Putamen (tissue), 1 donor: ENCODE data around the gene HSPA12B.
A peak's percentile ranks its signal among the peaks of the same experiment; 100 is the strongest.

ENCODE experiments used
- DNase-seq: peaks from one replicate; pipeline ENCODE4 v3.0.0-alpha.2; 2016; ENCODE audit warnings: low spot score

Gene HSPA12B

DNA sequence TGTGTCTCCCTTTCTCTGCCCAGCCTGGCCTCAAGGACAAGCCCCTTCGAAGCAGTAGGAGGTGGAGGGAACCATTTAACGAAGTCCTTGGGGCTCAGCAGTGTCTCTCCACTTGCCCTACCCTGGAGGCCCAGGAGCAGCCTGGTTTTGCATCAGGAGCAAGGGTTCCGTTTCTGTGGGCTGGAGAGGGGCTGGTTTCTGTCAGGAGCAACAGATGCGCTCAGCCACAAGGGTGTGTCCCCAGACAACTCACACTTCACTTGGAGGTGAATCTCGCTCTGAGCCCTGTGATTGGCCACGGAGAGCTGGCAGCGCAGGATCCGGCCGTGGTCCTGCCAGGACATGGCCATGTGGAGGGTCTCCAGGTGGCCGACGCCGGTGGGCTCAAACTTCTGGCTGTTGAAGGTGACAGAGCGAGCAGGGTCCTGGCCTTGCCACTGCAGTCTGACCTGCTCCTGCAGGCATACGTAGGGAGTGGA lies 27.0 kb upstream of the HSPA12B start:
- no peak for DNase-seq

DNA sequence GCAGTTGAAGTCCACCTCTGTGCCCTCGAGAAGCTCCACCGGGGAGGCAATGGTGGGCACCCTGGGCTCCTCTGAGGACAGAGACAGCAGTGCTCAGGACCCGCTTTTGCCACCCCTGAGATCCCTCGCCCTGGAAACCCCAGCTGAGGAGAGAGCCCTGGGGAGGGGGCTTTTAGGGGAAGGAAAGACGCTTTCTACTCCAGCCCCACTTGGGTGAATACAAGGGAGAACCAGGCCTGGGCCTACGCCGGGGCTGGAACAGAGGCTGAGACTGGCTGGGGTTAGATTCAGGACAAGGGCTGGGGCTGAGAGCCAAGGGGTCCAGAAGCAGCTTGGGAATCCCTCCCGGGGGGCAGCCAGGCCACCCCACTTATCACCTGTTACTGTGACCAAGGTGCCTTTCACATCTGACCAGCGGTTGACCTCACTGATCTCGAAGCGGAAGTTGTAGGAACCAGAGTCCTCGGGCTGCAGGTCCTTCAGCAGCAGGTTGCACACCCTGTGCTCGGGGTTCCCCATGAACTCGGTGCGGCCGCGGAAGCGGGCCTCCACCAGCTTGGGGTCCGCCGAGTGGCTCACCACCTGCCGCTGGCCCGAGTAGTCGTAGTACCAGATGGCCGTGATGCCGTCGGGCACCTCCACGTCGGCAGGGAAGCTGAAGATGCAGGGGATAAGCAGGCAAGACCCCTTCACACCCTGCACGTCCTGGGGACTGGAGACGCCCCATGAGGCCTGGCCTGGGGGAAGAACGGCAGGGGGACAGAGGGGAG lies 26.3 kb upstream of the HSPA12B start:
- DNase-seq, result no peak

DNA sequence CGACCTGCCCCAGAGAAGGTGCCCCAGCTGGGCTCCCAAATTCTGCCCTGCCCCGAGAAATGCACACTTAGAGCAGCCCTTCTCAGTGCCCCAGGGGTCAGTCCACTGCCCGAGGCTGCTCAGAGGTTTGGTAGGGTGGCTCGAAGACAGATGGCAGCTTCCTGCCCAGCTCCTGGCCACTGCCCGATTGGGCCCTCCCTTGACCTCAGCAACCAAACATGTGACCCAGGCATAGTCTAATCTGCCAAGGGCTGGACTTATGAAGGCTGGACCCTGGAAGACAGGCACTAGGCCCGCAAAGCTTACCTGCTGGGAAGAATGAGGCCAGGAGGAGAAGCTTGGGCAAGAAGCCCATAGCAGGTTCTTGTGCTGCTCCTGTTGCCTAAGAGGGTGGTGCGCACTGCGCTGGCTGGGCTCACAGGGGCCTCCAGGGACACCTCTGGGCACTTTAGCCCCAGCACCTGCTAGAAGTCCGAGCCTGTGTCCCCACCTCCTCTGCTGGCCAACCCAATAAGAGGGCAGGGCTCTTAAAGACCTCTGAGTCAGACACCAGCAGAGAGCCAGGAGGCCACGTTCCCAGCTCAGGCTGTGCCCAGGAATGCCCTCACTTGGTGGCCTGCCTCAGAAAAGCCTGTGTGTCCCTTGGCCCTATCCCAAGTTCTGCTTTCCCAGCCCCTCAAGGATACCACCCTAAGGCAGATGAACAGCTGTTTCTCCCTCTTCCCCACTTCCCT lies 25.5 kb upstream of the HSPA12B start:
- no peak for DNase-seq

DNA sequence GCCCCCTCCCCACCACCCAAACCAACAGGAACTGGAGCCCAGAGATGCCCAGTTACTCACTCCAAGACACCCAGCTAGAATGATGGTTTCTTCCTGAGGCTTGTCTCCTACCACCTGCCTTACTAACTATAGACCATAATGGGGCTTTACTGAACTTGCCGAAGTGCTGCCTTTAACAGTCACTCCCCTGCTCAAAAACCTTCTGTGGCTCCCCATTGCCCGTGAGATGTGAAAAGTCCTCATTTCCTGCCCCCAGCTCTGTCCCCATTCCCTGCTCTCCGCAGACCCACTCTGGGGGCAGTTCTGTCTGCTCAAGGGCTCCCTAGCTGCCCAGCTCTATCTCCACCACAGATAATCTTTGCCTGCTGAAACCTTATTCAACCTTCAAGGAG lies 25.0 kb upstream of the HSPA12B start:
- no peak for DNase-seq

DNA sequence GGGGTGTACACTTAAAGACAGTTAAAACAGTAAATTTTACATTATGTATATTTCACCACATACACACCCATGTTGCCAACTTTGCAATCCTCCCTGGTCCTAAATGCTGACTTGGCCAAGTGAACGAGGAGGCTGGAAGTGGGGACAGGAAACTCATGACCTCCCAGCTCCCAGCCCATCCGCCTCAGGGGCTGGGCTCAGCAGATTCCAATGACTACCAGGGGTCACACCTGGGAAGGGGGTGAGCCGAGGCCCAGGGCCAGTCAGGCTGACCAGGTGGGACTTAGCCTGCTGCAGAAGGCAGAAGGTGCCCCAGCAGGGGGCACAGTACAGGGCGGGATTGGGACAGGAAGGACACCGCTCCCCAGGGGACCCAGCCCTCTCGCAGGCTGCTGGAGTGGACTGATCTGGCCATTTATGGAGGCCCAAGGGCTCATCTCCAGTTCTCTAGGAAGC lies 22.4 kb upstream of the HSPA12B start:
- no peak for DNase-seq

DNA sequence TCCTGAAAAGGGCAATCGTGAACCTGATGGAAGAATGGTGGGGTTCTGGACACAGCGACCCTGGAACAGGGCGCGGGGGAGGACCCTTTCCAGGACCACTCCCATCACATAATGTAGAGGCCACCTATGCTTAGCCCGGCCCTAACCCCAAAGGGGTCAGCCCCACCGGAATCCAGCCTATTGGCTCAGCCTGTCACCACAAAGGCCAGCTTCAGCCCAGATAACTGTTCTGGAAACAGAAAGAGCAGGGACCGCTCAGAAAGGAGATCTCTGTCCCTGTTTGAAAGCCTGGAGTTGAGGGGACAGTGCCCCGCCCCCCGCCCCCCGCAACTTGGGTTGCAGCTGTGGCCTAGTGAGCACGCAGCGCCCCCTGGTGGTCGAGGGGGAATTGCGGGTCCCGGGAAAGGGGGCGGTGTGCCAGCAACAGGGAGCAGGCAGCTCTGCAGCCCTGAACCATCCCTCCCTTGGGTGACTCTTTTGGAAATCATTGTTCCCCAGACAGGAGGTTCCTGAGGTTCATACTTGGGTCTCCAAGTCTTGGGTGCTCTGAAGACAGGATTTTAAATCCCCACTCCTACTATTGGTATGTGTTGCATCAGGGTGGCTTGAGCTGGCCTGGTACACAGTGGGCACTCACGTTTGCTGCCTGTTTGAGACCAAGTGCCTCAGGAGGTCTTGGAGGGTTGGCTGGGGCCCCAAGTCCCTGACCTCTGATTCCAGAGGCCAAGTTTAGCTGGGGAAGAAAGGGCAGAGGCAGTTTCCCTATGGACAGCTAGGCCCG lies 21.6 kb upstream of the HSPA12B start:
- DNase-seq, result peak; percentile 46

DNA sequence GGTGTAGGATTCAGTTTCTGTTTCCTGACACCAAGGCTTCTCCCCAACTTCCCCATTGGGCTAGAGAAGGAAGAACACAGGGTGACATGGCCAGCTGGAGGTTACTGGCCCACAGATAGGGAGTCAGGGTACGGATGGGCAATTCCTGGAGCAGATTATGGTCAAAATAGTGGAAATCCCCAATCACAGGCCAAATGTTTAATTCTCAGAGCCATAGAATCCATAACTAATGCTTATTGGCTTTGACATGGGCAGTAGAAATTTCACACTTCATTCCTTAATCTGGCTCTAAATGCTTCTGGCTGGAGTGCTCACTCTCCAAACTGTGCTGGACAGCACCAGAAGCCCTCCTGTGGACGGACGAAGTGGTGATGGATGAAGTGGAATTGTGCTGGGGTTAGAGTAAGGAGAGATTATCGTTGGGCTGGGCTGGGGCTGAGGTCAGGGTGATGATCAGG lies 21.0 kb upstream of the HSPA12B start:
- no peak for DNase-seq

DNA sequence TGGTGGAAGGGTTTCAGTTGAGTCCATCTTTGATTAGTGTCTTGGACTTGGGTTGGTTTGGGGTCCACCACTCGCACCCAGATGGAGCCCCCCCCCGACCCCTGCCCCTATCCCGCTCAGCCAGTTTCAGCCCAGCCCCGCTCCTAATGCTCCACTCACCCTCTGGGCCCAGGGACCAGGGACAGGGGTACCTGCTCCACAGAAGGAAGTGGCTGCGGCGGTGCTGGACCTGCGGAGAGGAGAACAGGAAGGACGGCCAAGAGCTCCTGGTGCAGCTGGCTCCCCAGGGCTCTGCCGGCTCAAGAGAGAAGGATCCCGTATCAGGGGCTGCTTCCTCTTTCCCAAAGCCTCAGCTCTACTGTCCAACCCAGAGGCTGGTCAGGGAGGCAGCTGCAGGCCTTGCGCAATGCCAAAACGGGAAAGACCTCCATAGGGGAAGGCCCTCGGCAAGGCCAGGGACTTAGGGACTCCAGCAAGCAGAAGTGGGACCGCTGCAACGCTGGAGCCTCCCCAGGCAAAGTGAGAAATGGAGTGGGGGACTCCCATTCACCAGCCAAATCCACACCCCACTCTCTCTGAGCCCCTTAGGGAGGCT lies 20.1 kb upstream of the HSPA12B start, which contains the start of gene SIGLEC1:
SIGLEC1 (minus strand) TSS at position 322 of the 595 bp plus-strand sequence. CDS start 5,472 bp downstream, outside the sequence.
- peak; percentile 41 for DNase-seq

DNA sequence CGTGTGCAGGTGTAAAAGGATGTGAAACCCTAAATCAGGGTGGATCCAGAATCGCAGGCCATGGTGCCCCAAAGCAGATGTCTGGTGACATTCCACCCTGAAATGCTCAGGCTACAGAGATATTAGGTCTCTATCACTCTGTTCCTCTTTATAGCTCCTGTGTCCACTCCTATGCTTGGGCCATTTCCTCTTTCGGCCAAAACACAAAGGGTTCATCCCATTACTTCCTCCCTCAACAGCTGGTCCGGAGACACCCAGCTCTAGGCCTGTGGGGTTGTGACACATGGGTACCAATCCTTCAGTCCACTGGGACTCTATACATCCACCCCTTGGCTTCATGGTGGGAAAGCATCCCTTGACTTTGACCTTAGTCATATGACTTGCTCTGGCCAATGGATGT lies 18.4 kb upstream of the HSPA12B start:
- DNase-seq, result peak; percentile 20

DNA sequence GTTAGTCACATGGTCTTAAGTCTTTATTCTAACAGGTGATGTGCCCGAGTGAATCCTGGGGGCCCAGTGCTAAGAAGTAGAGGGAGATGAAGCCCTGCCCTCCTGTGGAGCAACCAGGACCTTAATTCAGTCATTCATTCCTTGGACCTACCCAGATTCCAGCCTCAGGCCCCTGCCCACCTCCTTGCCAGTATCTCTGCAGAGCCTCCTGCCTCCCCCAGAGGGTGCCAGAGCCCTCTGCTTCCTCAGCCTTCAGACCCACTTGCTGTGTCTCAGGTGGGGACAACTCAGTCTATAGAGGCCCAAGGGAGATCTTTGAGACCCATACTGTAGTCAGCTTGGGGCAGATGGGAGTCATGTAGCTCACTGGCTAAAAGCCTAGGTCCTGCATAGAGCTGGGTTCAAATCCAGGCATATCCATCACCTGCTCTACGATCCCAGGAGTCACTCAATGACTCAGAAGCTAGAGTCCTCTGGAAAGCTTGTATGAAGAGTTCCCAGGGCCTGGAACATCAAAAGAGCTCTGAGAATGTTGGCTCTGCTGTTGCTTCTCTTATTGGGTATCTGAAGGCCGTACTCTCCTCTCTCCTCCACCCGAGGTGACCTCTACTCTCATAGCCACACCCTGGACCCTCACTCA lies 16.2 kb upstream of the HSPA12B start:
- DNase-seq, result no peak

DNA sequence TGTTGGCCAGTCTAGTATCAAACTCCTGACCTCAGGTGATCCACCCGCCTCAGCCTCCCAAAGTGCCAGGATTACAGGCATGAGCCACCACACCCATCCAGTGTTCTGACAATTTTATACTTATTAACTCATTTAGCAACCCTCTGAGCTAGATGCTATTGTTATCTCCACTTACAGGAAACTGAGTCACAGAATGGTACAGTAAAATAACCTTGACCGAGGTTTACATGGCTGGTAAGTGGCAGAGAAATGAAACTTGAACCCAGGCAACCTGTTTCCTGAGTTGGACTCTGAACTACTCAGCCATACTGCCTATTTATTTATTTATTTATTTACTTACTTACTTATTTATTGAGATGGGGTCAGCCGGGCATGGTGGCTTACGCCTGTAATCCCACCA lies 13.4 kb upstream of the HSPA12B start:
- no peak for DNase-seq

DNA sequence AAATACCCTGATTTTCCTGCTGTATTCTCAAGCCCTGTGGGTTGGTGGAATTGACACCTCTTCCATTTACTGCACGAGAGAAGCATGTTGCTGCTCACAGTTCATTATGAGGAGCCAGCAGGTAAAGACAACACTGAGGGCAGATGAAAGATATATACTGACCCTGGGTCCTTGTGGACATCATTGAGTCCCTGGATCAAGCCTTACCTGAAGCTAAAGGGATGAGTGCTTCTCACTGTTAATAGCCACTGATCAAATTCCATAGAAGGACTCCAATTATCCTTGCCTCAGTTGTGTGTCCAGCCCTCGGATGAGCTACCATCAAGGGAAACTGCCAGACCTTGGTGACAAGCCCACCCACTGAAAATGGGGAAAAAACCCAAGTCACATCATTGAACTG lies 12.4 kb upstream of the HSPA12B start:
- no peak for DNase-seq

DNA sequence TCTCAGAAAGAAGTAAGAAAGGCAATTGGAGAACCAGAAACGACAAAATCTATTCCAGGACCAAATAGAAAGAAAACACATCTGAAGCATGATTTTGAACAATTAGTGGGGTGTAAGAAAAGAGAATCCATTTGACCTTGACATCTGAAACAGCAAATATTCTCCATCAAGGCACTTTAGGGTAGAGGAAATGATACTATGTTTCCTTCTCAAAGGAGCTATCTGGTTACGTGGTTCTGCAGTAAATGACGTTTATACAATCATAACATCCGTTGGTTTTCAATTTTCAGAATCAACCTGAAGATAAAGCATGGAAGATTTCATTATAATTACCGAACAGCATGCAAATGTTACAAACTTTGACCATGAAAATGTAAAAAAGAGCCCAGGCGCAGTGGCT lies 11.9 kb upstream of the HSPA12B start:
- DNase-seq, result no peak

DNA sequence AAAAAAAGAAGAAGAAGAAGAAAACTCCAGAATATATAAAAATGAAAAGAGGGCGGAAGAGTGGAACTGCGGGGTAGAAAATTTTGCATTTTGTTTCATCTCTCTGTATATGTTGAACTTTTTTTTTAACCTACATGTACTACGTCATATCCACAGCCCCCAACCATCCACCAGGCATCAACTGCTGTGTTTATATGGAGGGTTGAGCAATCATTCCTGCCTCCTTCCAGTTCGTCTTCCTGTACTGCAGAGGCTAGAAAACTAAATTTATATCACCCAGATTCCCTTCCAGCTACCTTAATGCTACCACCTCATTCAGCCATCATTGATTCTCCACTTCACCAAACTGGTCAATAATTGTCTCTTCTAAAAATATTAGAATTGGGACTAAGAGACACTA lies 10.6 kb upstream of the HSPA12B start:
- DNase-seq, result no peak

DNA sequence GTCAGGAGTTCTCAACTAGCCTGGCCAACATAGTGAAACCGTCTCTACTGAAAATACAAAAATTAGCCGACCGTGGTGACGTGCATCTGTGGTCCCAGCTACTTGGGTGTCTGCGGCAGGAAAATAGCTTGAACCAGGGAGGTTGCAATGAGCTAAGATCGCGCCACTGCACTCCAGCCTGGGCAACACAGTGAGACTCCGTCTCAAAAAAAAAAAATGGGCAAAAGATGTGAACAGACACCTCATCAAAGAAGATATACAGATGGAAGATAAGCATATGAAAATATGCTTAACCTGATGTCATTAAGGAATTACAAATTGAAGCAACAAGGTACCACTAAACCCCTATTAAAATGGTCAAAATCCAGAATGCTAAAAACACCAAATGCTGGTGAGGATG lies 9.2 kb upstream of the HSPA12B start:
- DNase-seq, result no peak

DNA sequence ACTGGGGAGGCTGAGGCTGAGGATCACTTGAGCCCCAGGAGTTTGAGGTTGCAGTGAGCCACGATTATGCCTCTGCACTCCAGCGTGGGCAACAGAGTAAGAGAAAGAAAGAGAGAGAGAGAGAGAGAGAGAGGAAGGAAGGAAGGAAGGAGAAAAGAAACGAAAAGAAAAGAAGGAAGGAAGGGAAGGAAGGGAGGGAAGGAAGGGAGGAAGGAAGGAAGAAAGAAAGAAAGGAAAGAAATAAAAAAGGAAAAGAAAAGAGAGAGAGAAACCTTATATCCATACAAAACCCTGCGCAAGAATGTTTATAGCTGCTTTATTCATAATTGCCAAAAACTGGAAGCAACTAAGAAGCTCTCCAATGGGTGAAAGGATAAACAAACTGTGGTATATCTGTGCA lies 8.1 kb upstream of the HSPA12B start:
- no peak for DNase-seq

DNA sequence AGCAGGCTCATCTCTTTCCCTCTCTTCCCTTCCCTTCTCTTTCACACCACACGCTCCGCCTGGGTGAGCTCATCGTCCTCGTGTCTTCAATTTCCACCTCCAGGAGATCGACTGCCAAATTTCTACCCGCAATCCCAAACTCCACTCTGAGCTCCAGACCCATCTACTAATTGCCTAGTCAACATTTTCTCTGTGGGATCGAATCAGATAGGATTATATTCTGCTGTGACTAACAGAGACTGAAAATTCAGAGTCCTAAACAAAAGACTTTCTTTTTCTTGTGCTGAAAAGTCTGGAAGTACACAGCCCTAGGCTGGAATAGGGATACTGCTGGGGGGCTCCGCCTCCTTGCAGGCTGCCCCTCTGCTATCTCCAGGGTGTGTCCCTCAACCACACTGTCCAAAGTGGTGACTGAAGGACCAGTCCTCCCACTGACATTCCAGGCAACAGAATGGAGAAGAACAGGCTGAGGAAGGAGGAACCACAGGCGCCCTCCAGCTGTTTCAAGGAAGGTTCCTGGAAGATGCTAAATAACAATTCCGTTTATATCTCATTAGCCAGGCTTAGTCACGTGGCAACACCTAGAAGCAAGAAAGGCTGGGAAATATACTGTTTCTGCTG lies 5.0 kb upstream of the HSPA12B start:
- DNase-seq, result no peak

DNA sequence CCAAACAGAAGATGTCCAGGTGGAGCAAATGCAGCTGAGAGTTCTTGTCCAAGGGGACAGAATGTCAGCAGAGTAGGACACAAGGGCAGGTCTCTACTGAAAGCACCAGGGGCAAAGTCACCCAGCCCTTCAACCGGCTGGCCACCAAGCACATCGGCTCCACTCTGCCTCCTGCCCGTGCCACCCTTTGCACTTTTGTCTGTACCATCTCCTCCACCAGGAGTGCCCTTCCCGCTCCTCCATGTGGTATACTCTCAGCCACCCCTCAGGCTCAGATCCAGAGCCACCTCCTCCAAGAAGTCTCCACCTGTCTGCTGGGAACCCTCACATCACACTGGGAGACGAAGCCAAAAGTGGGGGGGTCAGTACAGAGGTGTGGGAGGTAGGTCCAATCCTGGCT lies 4.1 kb upstream of the HSPA12B start:
- DNase-seq, result no peak

DNA sequence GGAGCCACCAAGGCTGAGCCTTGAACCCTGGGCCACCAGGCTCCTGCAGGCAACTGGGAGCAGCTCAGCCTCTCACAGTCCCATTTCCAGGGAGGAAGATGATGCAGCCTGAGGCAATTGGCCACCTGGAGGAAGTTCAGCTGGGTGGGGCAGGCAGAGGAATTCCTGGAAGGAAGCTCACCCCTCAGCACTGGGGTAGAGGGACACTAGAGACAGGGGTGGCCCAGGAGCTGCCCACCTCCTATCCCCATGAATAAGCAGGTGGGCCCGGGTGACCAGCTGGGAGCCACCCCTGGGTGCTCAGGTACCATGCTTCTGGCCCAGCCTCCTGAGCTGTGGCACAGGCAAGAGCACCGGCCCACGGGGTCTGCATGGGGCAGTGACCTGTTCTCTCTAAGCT lies 3.6 kb upstream of the HSPA12B start:
- no peak for DNase-seq

DNA sequence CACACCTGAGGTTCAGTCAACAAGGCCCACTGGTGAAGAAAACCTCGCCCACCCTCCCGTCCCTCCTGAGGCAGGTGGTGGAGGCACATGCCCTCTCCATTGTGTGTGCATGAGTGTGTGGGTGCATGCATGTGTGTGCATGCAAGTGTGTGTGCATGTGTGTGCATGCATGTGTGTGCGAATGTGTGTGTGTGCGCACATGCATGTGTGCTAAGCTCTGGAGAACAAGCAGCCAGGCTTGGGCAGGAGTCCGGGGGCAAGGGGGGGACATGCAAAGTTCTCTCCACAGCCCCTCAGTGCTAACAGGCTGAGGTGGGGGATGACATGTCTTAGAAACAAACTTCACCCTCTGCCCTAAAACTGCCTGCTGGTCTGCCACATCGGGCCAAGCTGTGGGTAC lies 3.1 kb upstream of the HSPA12B start:
- DNase-seq, result no peak
